GM10248 (cell line): ENCODE measurements around the gene C3orf70.

Source experiments
- CTCF ChIA-PET: fragments of 300-600 bp; sonication (Branson Sonifier 250); formaldehyde crosslinking; extraction: SDS; loops from one replicate; lab custom pipeline; 2021; ENCODE audit warnings: antibody characterized with exemption; lab: Yijun Ruan, JAX
- POLR2A ChIA-PET: fragments of 350-650 bp; sonication (Branson Sonifier 250); formaldehyde crosslinking; extraction: SDS; loops from one replicate; lab custom pipeline; 2020; ENCODE audit warnings: antibody characterized with exemption; lab: Yijun Ruan, JAX
- DNase-seq: peaks from one replicate; pipeline ENCODE4 v3.0.0; 2012; ENCODE audit errors: extremely low spot score
- CTCF ChIP-seq: IDR thresholded peaks from 2 replicates; pipeline ENCODE4 v1.5.1; 2012; ENCODE audit warnings: mild to moderate bottlenecking, low read depth; ENCODE audit errors: extremely low read depth, missing control alignments, control extremely low read depth

The C3orf70 gene

GRCh38 chr3:185144784-185145183 is 8.1 kb downstream of the C3orf70 start:
- CTCF ChIA-PET, result no interaction called here
- no peak for DNase-seq
- POLR2A ChIA-PET, result no interaction called here
- TF ChIP-seq CTCF, result no peak

- no peak for DNase-seq
- CTCF ChIA-PET, result no interaction called here
- TF ChIP-seq CTCF, result no peak
- POLR2A ChIA-PET, result no interaction called here
Observed at GRCh38 chr3:185137821-185138220, 15.0 kb downstream of the C3orf70 start.

GRCh38 chr3:185134509-185134908 is 18.4 kb downstream of the C3orf70 start:
- no peak for TF ChIP-seq CTCF
- ChIA-PET CTCF (no interaction called here), POLR2A (no interaction called here)
- DNase-seq, result no peak

GRCh38 chr3:185131602-185132256 is 21.1 kb downstream of the C3orf70 start:
- CTCF ChIA-PET, result interaction anchor here (1.6 kb wide), 1 partner anchor 19 kb away, joined by 3 read pairs; no protein-coding TSS in a partner anchor
- DNase-seq, result no peak
- POLR2A ChIA-PET, result no interaction called here
- TF ChIP-seq CTCF, result no peak

- CTCF ChIA-PET, result no interaction called here
- DNase-seq, result no peak
Observed at GRCh38 chr3:185129083-185129482, 23.8 kb downstream of the C3orf70 start.

GRCh38 chr3:185126201-185126600 is 26.7 kb downstream of the C3orf70 start:
- TF ChIP-seq CTCF, result no peak
- ChIA-PET CTCF (interaction anchor here (1.2 kb wide), 1 partner anchor 24 kb away, joined by 5 read pairs; no protein-coding TSS in a partner anchor), POLR2A (no interaction called here)
- no peak for DNase-seq

More at GRCh38 chr3:185129083-185129482, 23.8 kb downstream of the C3orf70 start:
- POLR2A ChIA-PET, result no interaction called here
- no peak for TF ChIP-seq CTCF

- no peak for TF ChIP-seq CTCF
- CTCF ChIA-PET, result no interaction called here
- POLR2A ChIA-PET, result no interaction called here
- DNase-seq, result no peak
Observed at GRCh38 chr3:185120126-185120525, 32.7 kb downstream of the C3orf70 start.
